ENCODE data around the gene CASS4. TPM values are rescaled to one million over a fixed set of nuclear protein-coding genes. Genes with fewer than 3 reads are reported as not detected.

CASS4 gene
- polyA plus RNA-seq, 2 of the 4 experiments (the other 2 are of a cell fraction): 0.09 TPM

DNA sequence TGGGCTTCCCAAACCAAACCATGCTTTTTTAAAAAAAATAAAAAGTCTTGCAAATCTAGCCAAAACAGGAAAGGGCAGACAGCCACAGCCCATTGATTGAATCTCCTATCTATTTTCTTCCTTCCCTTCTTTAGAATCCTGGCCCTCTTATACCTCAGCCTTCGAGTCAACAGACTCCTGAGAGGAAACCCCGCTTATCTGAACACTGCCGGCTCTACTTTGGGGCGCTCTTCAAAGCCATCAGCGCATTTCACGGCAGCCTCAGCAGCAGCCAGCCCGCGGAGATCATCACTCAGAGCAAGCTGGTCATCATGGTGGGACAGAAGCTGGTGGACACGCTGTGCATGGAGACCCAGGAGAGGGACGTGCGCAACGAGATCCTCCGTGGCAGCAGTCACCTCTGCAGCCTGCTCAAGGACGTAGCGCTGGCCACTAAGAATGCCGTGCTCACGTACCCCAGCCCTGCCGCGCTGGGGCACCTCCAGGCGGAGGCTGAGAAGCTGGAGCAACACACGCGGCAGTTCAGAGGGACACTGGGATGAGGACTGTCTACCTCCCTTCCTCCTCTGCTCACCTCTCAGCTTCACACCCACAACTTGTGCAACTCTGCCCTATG, 46.3 kb downstream of the CASS4 start:
- DNase-seq (ENCODE audit: low read depth in 1 of 2, low spot score in 1 of 2) (no peak), ATAC-seq (no peak), FAIRE-seq (no peak)
- Histone ChIP-seq H3K9me3 (no peaks in the 10 kb centered on the region), H3K4me1 (no peaks in the 10 kb centered on the region), H3K4me2 (no peak overlapping the region), H3K27ac (no peak overlapping the region), H3K4me3 (no peak overlapping the region)
- TF ChIP-seq FOSL2 (IDR thresholded peaks at IDR 0.05): no peak
- no peak for TF ChIP-seq FOSL2 (CRISPR knock-in tag; IDR thresholded peaks at IDR 0.05)
- no peak for TF ChIP-seq BHLHE40 (IDR thresholded peaks at IDR 0.05; ENCODE audit: low read depth, low read length)
- TF ChIP-seq ESRRA (IDR thresholded peaks at IDR 0.05; ENCODE audit: borderline replicate concordance, low read length): no peak
- no peak for TF ChIP-seq CHD2 (IDR thresholded peaks at IDR 0.05; ENCODE audit: low read length, partially characterized antibody)
- TF ChIP-seq, protein P1, sequence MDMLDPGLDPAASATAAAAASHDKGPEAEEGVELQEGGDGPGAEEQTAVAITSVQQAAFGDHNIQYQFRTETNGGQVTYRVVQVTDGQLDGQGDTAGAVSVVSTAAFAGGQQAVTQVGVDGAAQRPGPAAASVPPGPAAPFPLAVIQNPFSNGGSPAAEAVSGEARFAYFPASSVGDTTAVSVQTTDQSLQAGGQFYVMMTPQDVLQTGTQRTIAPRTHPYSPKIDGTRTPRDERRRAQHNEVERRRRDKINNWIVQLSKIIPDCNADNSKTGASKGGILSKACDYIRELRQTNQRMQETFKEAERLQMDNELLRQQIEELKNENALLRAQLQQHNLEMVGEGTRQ (IDR thresholded peaks at IDR 0.05): no peak
- no peak for TF ChIP-seq ZC3H11A (IDR thresholded peaks at IDR 0.05)
- TF ChIP-seq, protein P2, sequence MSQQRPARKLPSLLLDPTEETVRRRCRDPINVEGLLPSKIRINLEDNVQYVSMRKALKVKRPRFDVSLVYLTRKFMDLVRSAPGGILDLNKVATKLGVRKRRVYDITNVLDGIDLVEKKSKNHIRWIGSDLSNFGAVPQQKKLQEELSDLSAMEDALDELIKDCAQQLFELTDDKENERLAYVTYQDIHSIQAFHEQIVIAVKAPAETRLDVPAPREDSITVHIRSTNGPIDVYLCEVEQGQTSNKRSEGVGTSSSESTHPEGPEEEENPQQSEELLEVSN (IDR thresholded peaks at IDR 0.05; ENCODE audit: borderline replicate concordance, low read depth): no peak
- TF ChIP-seq POLR2AphosphoS2 (conservative IDR thresholded peaks at IDR 0.05; ENCODE audit: low read length): no peak
- TF ChIP-seq, protein P3, sequence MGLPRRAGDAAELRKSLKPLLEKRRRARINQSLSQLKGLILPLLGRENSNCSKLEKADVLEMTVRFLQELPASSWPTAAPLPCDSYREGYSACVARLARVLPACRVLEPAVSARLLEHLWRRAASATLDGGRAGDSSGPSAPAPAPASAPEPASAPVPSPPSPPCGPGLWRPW (IDR thresholded peaks at IDR 0.05): no peak
- TF ChIP-seq, protein P4, sequence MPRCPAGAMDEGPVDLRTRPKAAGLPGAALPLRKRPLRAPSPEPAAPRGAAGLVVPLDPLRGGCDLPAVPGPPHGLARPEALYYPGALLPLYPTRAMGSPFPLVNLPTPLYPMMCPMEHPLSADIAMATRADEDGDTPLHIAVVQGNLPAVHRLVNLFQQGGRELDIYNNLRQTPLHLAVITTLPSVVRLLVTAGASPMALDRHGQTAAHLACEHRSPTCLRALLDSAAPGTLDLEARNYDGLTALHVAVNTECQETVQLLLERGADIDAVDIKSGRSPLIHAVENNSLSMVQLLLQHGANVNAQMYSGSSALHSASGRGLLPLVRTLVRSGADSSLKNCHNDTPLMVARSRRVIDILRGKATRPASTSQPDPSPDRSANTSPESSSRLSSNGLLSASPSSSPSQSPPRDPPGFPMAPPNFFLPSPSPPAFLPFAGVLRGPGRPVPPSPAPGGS (IDR thresholded peaks at IDR 0.05): no peak
- TF ChIP-seq MYC (IDR thresholded peaks at IDR 0.05; ENCODE audit: borderline replicate concordance, low read length): no peak
- CTCF ChIA-PET: interaction anchor here (1.0 kb wide), 1 partner anchor 9 kb away, joined by 3 read pairs; no protein-coding TSS in a partner anchor
- 57% methylated on average over 14 of the region's 22 CpGs for WGBS (ENCODE audit: missing lambda C conversion rate)
- POLR2A ChIA-PET: no interaction called here

DNA sequence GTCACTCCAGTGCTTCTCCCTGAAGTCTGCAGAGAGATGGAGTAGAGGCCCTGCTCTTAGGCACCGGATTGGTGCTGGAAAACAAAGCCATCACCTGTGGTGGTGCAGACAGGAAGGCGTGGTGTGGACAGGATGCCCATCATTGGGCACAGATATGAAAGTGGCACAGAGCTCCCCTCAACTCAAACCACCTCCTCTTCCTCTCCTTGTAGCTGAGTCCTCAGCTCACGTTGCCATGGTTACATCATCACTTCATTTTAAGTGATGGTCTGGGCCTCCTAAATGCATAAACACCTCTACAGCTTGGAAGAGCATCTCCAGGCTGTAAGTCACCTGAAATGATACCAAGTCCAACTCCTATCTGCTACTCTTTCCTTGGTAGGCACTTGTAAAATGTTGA, 48.4 kb downstream of the CASS4 start:
- H3K4me3 ChIP-seq: no peak overlapping the region
- ATAC-seq (no peak), FAIRE-seq (no peak), DNase-seq (ENCODE audit: low read depth in 1 of 2, low spot score in 1 of 2) (no peak)
- no peaks in the 10 kb centered on the region for H3K4me1 ChIP-seq
- H3K4me2 ChIP-seq: no peak overlapping the region
- TF ChIP-seq, protein P5, sequence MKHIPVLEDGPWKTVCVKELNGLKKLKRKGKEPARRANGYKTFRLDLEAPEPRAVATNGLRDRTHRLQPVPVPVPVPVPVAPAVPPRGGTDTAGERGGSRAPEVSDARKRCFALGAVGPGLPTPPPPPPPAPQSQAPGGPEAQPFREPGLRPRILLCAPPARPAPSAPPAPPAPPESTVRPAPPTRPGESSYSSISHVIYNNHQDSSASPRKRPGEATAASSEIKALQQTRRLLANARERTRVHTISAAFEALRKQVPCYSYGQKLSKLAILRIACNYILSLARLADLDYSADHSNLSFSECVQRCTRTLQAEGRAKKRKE (CRISPR knock-in tag; IDR thresholded peaks at IDR 0.05; ENCODE audit: low read depth): no peak
- no peak for TF ChIP-seq POLR2AphosphoS2 (conservative IDR thresholded peaks at IDR 0.05; ENCODE audit: low read length)
- no peak overlapping the region for H3K27ac ChIP-seq
- POLR2A ChIA-PET: no interaction called here
- 12% methylated on average over 3 of the region's 3 CpGs for WGBS (ENCODE audit: missing lambda C conversion rate)
- CTCF ChIA-PET: no interaction called here
- H3K9me3 ChIP-seq: no peaks in the 10 kb centered on the region

DNA sequence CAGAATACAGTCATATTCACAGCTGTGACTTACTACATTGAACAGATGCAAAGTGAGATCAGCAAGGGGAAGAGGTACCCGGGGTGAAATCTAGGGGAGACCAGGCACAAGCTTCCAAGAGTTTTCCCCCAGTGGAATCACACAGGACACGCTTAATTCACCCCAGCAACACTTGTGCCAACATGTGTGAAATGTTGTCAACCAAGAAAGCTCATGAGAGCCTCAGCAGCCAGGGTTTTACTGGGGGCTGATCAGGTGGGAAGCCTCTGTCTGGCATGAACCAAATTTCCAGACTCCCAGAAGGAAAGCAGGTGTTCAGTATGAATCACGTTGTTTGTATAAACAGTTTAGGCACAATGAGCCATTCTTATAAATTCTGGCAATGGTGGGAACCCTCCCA, 49.5 kb downstream of the CASS4 start:
- H3K4me3 ChIP-seq: no peak overlapping the region
- no peak overlapping the region for H3K27ac ChIP-seq
- FAIRE-seq (no peak), ATAC-seq (no peak), DNase-seq (ENCODE audit: low read depth in 1 of 2, low spot score in 1 of 2) (no peak)
- H3K9me3 ChIP-seq: no peaks in the 10 kb centered on the region
- CTCF ChIA-PET: no interaction called here
- TF ChIP-seq, protein P6, sequence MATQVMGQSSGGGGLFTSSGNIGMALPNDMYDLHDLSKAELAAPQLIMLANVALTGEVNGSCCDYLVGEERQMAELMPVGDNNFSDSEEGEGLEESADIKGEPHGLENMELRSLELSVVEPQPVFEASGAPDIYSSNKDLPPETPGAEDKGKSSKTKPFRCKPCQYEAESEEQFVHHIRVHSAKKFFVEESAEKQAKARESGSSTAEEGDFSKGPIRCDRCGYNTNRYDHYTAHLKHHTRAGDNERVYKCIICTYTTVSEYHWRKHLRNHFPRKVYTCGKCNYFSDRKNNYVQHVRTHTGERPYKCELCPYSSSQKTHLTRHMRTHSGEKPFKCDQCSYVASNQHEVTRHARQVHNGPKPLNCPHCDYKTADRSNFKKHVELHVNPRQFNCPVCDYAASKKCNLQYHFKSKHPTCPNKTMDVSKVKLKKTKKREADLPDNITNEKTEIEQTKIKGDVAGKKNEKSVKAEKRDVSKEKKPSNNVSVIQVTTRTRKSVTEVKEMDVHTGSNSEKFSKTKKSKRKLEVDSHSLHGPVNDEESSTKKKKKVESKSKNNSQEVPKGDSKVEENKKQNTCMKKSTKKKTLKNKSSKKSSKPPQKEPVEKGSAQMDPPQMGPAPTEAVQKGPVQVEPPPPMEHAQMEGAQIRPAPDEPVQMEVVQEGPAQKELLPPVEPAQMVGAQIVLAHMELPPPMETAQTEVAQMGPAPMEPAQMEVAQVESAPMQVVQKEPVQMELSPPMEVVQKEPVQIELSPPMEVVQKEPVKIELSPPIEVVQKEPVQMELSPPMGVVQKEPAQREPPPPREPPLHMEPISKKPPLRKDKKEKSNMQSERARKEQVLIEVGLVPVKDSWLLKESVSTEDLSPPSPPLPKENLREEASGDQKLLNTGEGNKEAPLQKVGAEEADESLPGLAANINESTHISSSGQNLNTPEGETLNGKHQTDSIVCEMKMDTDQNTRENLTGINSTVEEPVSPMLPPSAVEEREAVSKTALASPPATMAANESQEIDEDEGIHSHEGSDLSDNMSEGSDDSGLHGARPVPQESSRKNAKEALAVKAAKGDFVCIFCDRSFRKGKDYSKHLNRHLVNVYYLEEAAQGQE (IDR thresholded peaks at IDR 0.05): no peak
- TF ChIP-seq, protein P5 (CRISPR knock-in tag; IDR thresholded peaks at IDR 0.05; ENCODE audit: low read depth): no peak
- TF ChIP-seq ZNF302 (CRISPR knock-in tag; IDR thresholded peaks at IDR 0.05) (no peak), HOXA7 (CRISPR knock-in tag; IDR thresholded peaks at IDR 0.05) (no peak), MAZ (IDR thresholded peaks at IDR 0.05; ENCODE audit: borderline replicate concordance, low read depth, low read length) (no peak), TFCP2L1 (CRISPR knock-in tag; IDR thresholded peaks at IDR 0.05) (no peak), SMC3 (IDR thresholded peaks at IDR 0.05) (no peak), ZSCAN20 (CRISPR knock-in tag; IDR thresholded peaks at IDR 0.05) (no peak), POLR2AphosphoS2 (conservative IDR thresholded peaks at IDR 0.05; ENCODE audit: low read length) (no peak), RARB (CRISPR knock-in tag; IDR thresholded peaks at IDR 0.05) (no peak)
- TF ChIP-seq, protein P7, sequence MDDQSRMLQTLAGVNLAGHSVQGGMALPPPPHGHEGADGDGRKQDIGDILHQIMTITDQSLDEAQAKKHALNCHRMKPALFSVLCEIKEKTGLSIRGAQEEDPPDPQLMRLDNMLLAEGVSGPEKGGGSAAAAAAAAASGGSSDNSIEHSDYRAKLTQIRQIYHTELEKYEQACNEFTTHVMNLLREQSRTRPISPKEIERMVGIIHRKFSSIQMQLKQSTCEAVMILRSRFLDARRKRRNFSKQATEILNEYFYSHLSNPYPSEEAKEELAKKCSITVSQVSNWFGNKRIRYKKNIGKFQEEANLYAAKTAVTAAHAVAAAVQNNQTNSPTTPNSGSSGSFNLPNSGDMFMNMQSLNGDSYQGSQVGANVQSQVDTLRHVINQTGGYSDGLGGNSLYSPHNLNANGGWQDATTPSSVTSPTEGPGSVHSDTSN (IDR thresholded peaks at IDR 0.05): no peak
- no peak overlapping the region for H3K4me2 ChIP-seq
- no peaks in the 10 kb centered on the region for H3K4me1 ChIP-seq
- POLR2A ChIA-PET: no interaction called here
- WGBS (ENCODE audit: missing lambda C conversion rate): 26% methylated on average over 3 of the region's 3 CpGs
